Sciatic nerve (tissue), 2 donors: ENCODE measurements around the gene ATF6. TPM values are rescaled to one million over a fixed set of nuclear protein-coding genes. Genes with fewer than 3 reads are reported as not detected.

Source experiments
- ATAC-seq: fragments of 200-7000 bp; cut with Tn5 transposase; one replicate; pipeline ENCODE4 v1.9.1; 2020; ENCODE audit warnings: mild to moderate bottlenecking, moderate library complexity
- DNase-seq: peaks from one replicate; pipeline ENCODE4 v3.0.0-alpha.2; 2020; ENCODE audit warnings: low spot score
- intact Hi-C: fragments of 100-400 bp; cut with DNase I; formaldehyde crosslinking; loops from one replicate; pipeline ENCODE4 v1.14.2; 2022
- total RNA-seq: library from RNA; stranded (reverse); fragmentation: NEBNext Ultra II Directional; extraction: Animal tissue kit (Norgen Biotek cat#: 25700); gene quantifications from one replicate; pipeline ENCODE4 v1.2.1, GENCODE V29; 2021
- donor health status: DM: no; HTN: no; CAD: no.
- donor health status: DM: no; HTN: no; CAD: no.

ATF6 gene
- total RNA-seq, 1 donor from 2014 or later = 29.1 TPM

DNA sequence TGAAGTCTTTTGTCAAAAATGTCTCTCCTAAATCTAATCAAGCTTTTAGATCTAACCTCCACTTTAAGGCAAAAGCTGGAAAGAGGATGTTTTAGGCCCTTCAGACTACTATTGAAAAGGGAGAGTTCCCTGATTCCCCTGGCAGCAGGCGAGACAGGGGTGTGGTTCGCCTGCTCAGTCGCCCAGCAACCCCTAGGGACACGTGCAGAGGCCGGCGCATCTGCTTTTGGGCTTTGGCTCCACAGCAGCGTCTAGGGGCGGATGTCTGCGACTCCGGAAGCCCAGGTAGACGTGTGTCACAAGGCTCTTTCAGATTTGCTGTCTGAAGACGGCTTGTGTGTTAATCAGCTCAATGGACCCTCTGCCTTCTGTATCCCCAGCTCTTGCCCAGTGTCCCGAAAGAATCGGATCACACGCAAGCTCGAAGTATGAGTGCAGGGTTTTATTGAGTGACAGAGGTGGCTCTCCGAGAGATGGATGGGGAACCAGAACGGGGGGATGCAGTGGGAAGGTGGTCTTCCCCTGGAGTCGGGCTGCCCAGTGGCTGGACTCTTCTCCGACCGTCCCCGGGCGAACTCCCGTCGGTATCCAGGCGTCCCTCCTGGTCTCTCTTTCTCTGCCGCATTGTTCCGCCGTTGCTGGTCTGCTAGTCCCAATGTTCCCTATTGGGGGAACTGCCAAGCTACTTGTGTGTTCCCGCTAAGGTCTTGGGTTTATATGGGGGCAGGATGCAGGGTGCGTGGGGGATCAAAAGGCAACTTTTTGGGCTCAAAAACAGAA is 212.1 kb downstream of the ATF6 start:
- ATAC-seq (no peak), DNase-seq (no peak)
- intact Hi-C loops = no loop called here

GRCh38 chr1:161981126-161981525 is 215.0 kb downstream of the ATF6 start:
- ATAC-seq = no peak
- intact Hi-C loops = no loop called here
- no peak for DNase-seq

DNA sequence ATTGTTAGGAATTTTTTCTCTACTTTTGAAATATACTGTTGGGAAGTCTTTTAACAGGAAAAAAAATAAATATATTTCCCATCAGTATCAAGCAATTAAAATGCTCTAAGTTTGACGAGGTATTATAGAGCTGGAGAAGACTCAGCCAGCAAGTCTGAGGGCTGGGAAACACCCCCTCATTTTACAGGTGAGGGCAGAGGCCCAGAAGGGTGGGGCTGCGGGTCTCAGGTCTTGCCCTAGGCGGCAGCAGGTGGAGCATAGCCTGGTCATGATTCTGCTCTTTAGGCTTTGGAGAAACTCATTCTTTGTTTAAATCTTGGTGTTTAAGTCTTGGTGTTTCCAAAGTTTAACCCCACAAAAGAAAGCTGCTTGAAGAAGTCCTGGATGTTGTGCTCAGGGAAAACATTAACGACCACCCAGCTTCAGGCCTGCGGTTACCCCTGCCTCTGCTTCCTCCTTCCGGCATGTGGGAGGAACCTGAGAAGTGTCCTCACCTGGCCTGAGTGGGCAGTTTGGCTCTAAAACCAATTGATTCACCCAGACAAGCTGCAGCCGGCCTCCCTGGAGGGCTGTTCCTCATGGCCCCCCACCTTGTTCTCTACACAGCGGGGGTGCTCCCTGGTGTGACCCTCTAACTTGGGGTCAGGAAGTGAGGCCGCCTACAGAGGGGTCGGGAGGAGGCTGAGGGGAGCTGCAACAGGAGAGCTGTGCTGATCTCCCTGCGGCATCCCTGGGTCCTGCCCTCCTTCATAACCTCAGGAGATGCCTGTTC is 215.8 kb downstream of the ATF6 start:
- intact Hi-C loops = no loop called here
- ATAC-seq = no peak
- no peak for DNase-seq

GRCh38 chr1:161982507-161982895 is 216.4 kb downstream of the ATF6 start:
- no peak for DNase-seq
- intact Hi-C loops = no loop called here
- ATAC-seq = no peak

GRCh38 chr1:161982917-161983316 is 216.8 kb downstream of the ATF6 start:
- ATAC-seq = no peak
- intact Hi-C loops = no loop called here

GRCh38 chr1:161983725-161984124 is 217.6 kb downstream of the ATF6 start:
- DNase-seq (no peak), ATAC-seq (no peak)
- intact Hi-C loops = no loop called here

More at GRCh38 chr1:161982917-161983316, 216.8 kb downstream of the ATF6 start:
- no peak for DNase-seq

DNA sequence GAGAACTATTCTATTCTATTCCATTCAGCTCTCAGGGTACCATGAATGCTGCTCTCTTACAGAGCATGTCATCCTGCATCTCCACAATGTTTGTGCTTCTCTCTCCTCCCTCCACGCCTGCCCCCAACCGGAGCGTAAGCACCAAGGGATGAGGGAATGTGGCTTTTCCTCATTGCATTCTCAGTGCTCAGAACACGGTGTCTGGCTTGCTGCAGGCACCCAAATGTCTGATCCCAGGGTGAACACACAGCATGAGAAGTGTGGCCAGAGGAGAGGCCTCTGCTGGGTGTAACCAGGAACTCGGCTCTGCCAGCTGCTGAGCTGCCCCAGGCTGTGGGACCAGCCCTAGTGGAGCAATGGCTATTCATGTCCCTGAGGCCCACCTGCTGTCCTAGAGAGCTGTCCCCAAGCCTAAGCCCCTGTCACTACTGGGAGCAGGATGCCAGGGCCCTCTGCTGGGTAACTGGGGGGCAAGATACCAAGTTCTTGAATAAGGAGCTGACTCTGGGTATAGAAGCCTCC is 219.2 kb downstream of the ATF6 start:
- DNase-seq (no peak), ATAC-seq (no peak)
- intact Hi-C loops = no loop called here

GRCh38 chr1:161986328-161986727 is 220.2 kb downstream of the ATF6 start:
- intact Hi-C loops = no loop called here
- DNase-seq = no peak

GRCh38 chr1:161987303-161987702 is 221.2 kb downstream of the ATF6 start:
- ATAC-seq = no peak
- no peak for DNase-seq
- intact Hi-C loops = no loop called here

More at GRCh38 chr1:161986328-161986727, 220.2 kb downstream of the ATF6 start:
- peak; percentile 36 for ATAC-seq

DNA sequence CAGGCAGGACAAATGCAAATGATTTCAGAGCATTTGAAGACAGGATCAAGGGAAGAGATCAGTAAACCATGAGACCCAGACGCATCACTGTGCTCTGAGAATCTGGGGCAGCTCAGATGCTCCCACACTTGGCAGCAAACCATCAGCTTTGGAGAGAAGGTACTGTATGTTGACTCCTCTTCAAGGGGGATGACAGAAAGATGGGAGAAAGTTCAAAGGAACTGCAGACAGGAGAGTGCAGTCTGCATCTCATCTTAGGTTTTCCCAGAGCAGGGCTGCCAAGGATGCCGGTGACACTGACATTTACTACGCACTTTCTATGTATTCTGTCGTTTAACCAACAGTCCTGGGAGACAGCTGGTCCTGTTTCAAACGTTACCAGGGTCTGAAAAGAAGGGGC is 221.8 kb downstream of the ATF6 start:
- intact Hi-C loops = no loop called here
- no peak for DNase-seq
- no peak for ATAC-seq

DNA sequence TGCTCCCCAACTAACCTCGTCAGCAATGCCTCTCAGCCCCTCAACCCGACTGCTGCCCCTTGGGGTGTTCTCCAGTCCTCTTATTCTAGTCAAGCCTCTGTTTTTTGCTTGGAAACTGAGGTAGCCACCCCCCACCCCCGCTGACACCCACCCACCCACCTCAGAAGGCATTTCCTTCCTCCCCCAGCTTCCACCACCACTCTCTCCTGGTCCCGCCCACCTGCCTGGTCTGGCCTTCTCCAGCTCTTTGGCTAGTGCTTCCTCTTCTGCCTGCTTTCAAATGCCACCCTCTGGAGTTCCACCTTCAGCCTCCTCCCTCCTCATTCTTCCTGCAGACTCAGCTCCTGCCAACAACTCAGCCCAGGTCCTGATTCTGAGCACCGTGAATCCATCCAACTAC is 222.3 kb downstream of the ATF6 start:
- no peak for ATAC-seq
- no peak for DNase-seq
- intact Hi-C loops = no loop called here

DNA sequence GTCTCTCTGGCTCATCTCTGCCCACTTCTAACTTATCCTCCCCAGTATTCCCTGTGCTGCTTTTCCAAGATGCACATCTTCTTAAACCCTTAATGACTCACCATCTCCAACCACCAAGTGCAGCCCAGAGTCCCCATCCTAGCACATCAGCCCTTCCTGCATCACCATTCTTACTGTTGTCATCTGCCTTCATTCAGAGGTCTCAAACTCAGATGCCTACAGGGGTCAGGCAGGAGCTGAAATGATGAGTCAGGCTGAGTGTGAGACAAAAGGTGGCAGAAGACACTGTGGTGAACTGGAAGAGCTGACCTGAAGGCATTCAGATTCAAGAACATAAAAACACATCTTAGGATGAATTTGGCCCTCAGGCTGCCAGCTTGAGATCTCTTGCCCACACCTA is 223.0 kb downstream of the ATF6 start:
- intact Hi-C loops = no loop called here
- ATAC-seq = no peak
- no peak for DNase-seq

GRCh38 chr1:161989786-161990185 is 223.7 kb downstream of the ATF6 start:
- DNase-seq = no peak
- intact Hi-C loops = no loop called here
- no peak for ATAC-seq

DNA sequence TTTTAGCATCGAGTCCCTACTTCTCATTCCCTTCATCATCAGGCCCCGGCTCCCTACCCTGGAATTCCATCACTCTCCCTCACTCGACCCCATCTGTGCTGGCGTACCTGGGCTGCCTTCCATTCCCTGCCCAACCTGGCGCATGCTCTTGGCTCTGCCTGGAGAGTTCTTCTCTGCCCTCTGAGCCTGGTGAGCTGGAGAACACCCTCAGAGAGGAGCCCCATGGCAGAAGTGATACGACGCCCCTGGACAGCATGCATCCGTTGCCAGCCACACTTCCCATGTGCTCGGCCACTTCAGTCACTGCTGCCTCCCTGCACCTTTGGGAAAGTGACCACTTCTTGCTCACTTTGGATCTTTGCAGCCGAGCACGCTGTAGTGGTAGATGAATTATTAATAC is 227.5 kb downstream of the ATF6 start:
- no peak for DNase-seq
- ATAC-seq = no peak

GRCh38 chr1:161994175-161994668 is 228.1 kb downstream of the ATF6 start:
- ATAC-seq (peak; percentile 86), DNase-seq (peak; percentile 80)
- intact Hi-C loops = no loop called here

More for the DNA sequence above, 227.5 kb downstream of the ATF6 start:
- intact Hi-C loops = no loop called here

- no peak for ATAC-seq
- intact Hi-C loops = no loop called here
- DNase-seq = no peak
These were observed 231.0 kb downstream of the ATF6 start for GRCh38 chr1:161997152-161997551.

- intact Hi-C loops = no loop called here
- no peak for DNase-seq
- ATAC-seq = no peak
These were observed 232.7 kb downstream of the ATF6 start for GRCh38 chr1:161998811-161999210.

GRCh38 chr1:161999301-162000052 is 233.4 kb downstream of the ATF6 start:
- intact Hi-C loops = no loop called here
- no peak for DNase-seq
- no peak for ATAC-seq

GRCh38 chr1:162000053-162000420 is 233.9 kb downstream of the ATF6 start:
- no peak for ATAC-seq
- intact Hi-C loops = no loop called here

More at GRCh38 chr1:162000053-162000420, 233.9 kb downstream of the ATF6 start:
- no peak for DNase-seq
